Neural cell (in vitro differentiated cells): ENCODE results near the gene FLT1.

Source experiments
- CTCF ChIP-seq: fragments of 450-650 bp; IDR thresholded peaks from 2 replicates; pipeline ENCODE4 v1.5.1; 2014; ENCODE audit warnings: antibody characterized with exemption, mild to moderate bottlenecking, moderate library complexity; ENCODE audit not compliant: poor library complexity, severe bottlenecking
- RAD21 ChIP-seq: fragments of 450-650 bp; conservative IDR thresholded peaks from 2 replicates; pipeline ENCODE4 v1.6.1; 2014; ENCODE audit warnings: antibody characterized with exemption, mild to moderate bottlenecking, moderate library complexity
- TAF1 ChIP-seq: IDR thresholded peaks from 2 replicates; pipeline ENCODE4 v1.6.1; 2012; ENCODE audit warnings: low read depth

- TF ChIP-seq RAD21, result no peak
- no peak for TF ChIP-seq CTCF
- no peak for TF ChIP-seq TAF1
These were observed 83.0 kb downstream of the FLT1 start for GRCh38 chr13:28411831-28412353.
